Measurements from ENCODE around the gene NFU1.
"Not testable (repeated sequence)": the region's sequence is repeated elsewhere in the genome, so short reads cannot be mapped to it uniquely, and the experiment has no call there.

NFU1 gene

GRCh38 chr2:69449906-69450305 is 12.7 kb upstream of the NFU1 start:
- no peak for FAIRE-seq

DNA sequence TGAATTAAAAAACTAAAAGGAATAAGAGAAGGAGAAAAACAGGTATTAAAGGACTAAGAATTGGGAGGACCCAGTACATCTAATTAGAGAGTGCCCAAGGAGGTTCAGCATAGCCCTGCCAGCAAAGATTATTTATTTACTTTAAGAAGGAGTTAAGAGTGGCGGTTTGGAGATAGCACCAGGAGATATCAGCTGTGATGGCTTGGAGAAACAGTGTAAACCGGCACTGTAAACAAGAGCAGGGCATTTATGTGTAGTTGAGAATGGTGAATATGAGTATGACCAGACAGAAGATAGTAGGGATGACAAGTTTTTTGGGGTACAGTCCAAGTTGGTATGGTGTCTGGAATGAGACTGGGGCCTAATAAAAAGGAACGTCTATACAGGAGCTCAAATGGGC is 6.4 kb upstream of the NFU1 start:
- not testable (repeated sequence) for FAIRE-seq

DNA sequence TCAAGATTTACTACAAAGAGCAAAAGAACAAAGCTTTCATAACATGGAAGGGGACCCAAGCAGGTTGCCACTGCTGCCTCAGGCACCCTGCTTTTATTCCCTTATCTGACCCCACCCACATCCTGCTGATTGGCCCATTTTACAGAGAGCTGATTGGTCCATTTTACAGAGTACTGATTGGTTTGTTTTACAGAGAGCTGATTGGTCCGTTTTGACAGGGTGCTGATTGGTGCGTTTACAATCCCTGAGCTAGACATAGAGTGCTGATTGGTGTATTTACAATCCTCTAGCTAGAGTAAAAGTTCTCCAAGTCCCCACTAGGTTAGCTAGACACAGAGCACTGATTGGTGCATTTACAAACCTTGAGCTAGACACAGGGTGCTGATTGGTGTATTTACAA is 2.3 kb upstream of the NFU1 start:
- not testable (repeated sequence) for FAIRE-seq

DNA sequence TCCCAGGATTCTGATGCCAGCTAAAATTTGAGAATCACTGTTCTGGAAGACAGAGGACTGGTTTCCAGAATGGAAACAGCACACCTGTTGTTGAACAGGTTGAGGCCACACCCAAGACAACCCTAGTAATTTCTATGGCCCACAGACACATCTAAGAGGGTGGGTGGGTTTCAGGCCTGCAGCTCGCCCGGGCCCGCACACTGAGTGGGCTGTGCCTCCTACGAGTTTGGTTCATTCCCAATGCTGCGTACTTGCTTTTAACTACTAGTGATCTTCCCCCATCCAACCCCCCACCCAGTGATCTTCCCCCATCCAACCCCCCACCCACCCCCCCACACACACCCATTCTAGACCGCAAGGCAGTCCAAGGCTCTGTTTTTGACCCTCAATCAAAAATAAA is 1.3 kb upstream of the NFU1 start:
- no peak for FAIRE-seq

DNA sequence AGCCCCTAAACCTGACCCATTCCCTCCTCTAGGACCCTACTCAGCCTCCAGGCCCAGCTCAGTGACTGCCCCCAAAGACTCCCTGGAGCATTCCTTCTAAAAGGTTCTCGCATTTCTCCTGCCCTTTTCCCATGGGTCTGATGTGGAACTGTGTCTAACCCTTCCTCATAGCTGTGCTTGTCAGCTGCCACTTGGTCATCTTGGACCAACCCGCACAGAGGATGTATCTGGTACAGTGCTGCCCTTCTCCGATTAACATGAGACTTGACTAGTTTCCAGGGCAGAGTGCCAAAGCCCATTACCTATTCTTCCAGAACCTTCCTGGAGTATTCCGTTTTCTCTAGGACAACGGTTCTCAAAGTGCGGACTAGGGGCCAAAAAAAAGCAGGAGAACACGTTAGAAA is 518 bp upstream of the NFU1 start:
- no peak for FAIRE-seq

DNA sequence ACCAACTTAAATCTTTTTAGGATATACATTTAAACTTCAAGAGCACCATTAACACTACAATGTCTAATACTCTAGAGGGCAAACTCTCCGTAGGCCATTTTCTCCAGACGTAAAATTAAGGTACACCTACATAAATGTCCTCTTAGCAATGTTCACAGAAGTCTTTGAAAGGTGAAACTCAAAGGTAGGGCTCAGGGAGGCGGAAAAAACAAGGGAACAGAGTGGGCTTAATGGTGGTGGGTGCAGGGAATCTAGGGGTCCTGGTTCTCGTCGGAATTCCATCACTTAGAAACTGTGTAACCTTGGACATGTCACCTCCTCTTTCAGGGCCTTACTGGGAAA is 668 bp downstream of the NFU1 start:
- no peak for FAIRE-seq

DNA sequence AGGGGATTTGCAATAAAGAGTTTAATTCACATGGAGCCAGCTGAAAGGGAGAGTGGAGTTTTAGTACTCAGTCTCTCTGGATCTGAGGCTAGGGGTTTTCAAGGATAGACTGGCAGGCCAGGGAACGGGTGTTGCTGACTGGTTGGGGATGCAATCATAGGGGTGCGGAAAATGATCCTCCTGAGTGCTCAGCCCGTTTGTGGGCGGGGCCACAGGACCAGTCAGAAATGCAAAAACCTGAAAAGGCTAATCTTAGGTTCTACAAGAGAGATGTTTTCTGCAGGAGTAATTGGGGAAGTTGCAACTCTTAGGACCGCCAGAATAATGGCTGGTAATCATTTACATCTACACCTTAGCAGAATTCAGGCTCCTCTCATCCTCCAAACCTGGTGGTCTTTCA is 2.5 kb downstream of the NFU1 start:
- FAIRE-seq: no peak

- no peak for FAIRE-seq
Observed at GRCh38 chr2:69429491-69430183, 7.6 kb downstream of the NFU1 start.

DNA sequence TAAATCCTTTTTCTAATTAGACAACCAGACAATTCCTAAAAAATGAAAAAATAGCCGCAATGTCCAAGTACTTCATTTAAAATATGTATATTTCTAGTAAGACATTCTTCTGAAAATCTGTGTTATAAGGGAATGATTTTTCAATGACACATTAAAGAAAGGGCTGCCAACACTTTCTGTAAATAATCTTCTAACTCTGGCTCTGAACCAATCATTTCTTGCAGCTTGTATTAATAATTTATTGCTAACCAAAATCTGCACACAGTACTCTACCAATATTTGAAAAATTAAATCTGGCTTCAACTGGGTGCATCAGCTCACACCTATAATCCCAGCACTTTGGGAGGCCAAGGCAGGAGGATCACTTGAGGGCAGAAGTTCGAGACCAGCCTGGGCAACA is 8.3 kb downstream of the NFU1 start:
- FAIRE-seq: no peak

GRCh38 chr2:69424419-69424818 is 12.8 kb downstream of the NFU1 start:
- FAIRE-seq: no peak

GRCh38 chr2:69422198-69422597 is 15.0 kb downstream of the NFU1 start:
- FAIRE-seq: peak; percentile 39

- FAIRE-seq: not testable (repeated sequence)
Observed at GRCh38 chr2:69419111-69419510, 18.1 kb downstream of the NFU1 start.

GRCh38 chr2:69416147-69416546 is 21.1 kb downstream of the NFU1 start:
- FAIRE-seq: peak; percentile 98

DNA sequence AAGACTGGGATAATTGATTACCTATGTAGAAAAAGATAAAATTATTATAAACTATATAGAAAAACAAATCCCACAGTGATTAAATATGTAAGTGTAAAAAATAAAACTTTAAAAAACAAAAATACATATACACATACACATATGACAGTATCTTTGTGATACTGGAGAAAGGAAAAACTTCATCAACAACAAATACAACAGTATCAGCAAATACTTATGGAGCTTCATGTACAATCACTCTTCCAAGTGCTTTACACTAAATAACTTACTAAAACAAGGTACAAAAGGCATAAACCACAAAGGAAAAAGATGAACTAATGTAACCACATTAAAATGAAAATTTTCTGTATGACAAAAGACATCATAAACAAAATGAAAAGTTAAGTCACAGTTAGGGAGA is 26.1 kb downstream of the NFU1 start:
- peak; percentile 25 for FAIRE-seq

DNA sequence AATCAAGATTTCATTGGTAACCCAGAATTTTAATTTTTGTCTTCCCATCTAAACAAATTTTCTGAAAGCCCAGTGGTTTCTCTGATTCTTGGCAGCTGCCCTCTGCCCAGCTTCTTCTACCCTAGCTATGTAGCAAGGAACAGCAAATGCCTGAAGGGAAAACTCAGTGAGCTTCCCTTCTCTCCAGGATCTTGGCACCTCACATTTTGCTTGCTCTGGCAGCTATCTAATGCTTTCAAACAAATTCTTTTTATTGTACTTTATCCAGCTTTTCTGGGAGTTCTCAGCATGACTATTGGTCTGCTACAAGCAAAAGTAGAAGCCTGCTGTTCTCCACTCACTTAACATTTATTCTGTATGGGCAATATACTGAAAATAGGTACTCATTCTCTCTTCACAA is 31.9 kb downstream of the NFU1 start:
- FAIRE-seq: no peak

DNA sequence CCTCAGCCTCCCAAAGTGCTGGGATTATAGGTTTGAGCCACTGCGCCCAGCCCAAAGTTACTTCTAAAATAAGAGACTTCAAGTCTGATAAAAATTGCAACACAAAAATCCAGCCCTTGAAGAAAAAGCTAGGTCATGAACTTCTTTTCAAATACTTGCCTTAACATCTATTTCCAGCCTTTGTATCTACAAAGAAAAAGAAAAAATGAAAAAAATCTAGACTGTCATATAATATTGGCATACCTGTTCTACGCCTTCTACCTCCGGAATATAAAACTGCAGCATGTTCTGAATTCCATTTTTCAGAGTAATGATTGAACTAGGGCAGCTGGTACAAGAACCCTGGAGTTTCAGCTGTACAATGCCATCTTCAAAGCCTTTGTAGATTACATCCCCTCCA is 37.1 kb downstream of the NFU1 start:
- no peak for FAIRE-seq

DNA sequence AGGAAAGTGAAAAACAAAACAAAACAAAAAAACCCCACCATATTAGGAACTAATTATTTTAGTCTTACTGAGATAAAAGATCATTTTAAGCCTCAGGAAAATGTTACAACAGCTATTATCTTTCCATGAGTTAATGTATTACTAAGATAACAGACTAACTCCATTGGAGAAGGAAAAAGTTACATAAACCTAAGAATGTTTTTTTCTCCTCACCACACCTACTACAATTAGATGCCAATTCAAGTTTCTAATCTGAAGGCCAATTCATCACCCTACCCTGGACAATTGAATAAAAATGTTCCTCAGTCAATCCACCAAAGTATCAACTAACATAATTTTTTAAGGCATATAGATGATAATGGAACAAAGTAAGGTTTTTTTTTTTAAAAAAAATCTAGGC is 40.0 kb downstream of the NFU1 start:
- FAIRE-seq: peak; percentile 27

- no peak for FAIRE-seq
Observed at GRCh38 chr2:69395866-69396265, 41.4 kb downstream of the NFU1 start.

GRCh38 chr2:69393963-69394362 is 43.3 kb downstream of the NFU1 start:
- FAIRE-seq: no peak

GRCh38 chr2:69390471-69390870 is 46.8 kb downstream of the NFU1 start:
- FAIRE-seq: no peak

- FAIRE-seq: no peak
Observed at GRCh38 chr2:69390001-69390400, 47.2 kb downstream of the NFU1 start.

GRCh38 chr2:69389271-69389670 is 48.0 kb downstream of the NFU1 start:
- no peak for FAIRE-seq

GRCh38 chr2:69387770-69388481 is 49.3 kb downstream of the NFU1 start:
- no peak for FAIRE-seq

DNA sequence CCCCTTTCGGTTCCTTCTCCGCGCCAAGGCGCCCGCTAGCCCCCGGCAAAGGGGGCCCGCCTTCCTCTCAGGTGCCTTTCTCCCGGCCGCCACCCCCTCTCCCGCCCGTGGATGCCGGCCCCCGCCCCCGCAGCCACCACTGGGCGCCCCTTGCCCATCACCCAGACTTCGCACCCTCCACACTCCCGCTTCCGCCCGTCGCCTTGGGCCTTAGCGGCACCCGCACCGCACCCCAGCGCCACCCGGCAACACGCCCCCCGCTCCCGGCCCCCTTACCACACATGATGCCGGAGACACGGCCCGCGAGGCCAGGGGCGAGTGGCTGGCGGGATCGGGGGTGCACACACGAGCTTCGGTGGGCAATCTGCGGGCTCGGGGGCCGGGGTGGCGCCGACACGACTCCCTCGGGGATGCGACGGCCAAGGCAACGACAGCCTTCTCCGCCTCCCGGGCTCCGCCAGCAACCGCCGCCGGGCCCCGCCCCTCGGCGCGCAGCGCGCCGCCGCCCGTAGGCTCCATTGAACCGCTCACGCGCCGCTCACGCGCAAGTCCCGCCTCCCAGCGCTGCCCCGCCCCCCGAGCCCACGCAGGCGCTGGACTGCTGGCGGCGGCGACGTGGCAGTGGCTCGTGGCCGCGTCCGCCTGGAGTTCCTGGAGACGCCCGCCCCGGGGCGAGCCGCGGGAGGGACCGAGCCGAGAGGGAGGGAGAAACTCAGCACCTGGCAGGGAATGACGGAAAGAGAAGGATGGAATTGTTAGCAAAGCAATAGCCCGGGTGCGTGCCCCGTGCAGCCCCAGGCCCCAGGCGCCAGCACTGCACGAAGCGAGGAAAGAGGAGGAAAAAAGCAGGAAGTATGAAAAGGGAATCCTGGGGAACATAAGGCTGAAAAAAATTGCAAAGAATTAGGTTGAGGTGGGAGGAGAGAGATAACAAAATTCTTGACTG is 50.2 kb downstream of the NFU1 start, which contains the start of gene GFPT1:
Gene GFPT1, minus strand, starts transcription at position 439 of the 946 bp plus-strand sequence. Its CDS starts 156 bp downstream, at position 283.
- FAIRE-seq: no peak
